GM13976 (cell line): ENCODE measurements around the gene NIPAL4.

Experiments used
- DNase-seq: peaks from one replicate; pipeline ENCODE4 v3.0.0; 2012; ENCODE audit warnings: low spot score
- CTCF ChIP-seq: IDR thresholded peaks from 2 replicates; pipeline ENCODE4 v1.5.1; 2012; ENCODE audit warnings: borderline replicate concordance, mild to moderate bottlenecking; ENCODE audit not compliant: insufficient read depth; ENCODE audit errors: extremely low read depth, missing control alignments, control extremely low read depth
- in situ Hi-C: fragments of 300-500 bp; cut with MboI; formaldehyde crosslinking; loops from one replicate; pipeline ENCODE4 v1.12.0; 2022; ENCODE audit warnings: low sequenced_read_pairs, mixed read lengths, inconsistent platforms; ENCODE audit not compliant: unreplicated experiment

Gene NIPAL4

GRCh38 chr5:157470631-157471030 is 10.6 kb downstream of the NIPAL4 start:
- DNase-seq: no peak
- TF ChIP-seq CTCF: no peak
- in situ Hi-C loops: loop anchor here (10.0 kb wide), 1 partner anchor 46 kb away; no protein-coding TSS in a partner anchor

- DNase-seq: no peak
- in situ Hi-C loops: loop anchor here (10.0 kb wide), 1 partner anchor 47 kb away; no protein-coding TSS in a partner anchor
- peak; percentile 43 for TF ChIP-seq CTCF
These were observed 11.7 kb downstream of the NIPAL4 start for GRCh38 chr5:157471709-157472108.

GRCh38 chr5:157473383-157474320 is 13.6 kb downstream of the NIPAL4 start:
- in situ Hi-C loops: loop anchor here (10.0 kb wide), 1 partner anchor 49 kb away; no protein-coding TSS in a partner anchor
- TF ChIP-seq CTCF: no peak
- DNase-seq: no peak

GRCh38 chr5:157475432-157475831 is 15.4 kb downstream of the NIPAL4 start:
- in situ Hi-C loops: loop anchor here (10.0 kb wide), 1 partner anchor 51 kb away; no protein-coding TSS in a partner anchor
- TF ChIP-seq CTCF: no peak
- DNase-seq: no peak

- TF ChIP-seq CTCF: peak; percentile 56
- in situ Hi-C loops: loop anchor here (10.0 kb wide), 1 partner anchor 52 kb away; no protein-coding TSS in a partner anchor
- peak; percentile 69 for DNase-seq
These were observed 16.8 kb downstream of the NIPAL4 start for GRCh38 chr5:157476702-157477408.

- DNase-seq: no peak
- in situ Hi-C loops: loop anchor here (10.0 kb wide), 1 partner anchor 53 kb away; no protein-coding TSS in a partner anchor
- no peak for TF ChIP-seq CTCF
These were observed 17.9 kb downstream of the NIPAL4 start for GRCh38 chr5:157477814-157478494.
